Gastrocnemius medialis (tissue), 4 donors: ENCODE measurements around the gene SLC37A3.

Source experiments
- CTCF ChIP-seq, 5 experiments: fragments of 450-650 bp in 3 of 5; fragments of 200-600 bp in 2 of 5; sonication (generic) in 2 of 5; IDR thresholded peaks in 4 of 5; conservative IDR thresholded peaks in 1 of 5; 1 replicate in 4 of 5; 2 replicates in 1 of 5; pipeline ENCODE4 v1.5.1; 2016 to 2019; ENCODE audit warnings: antibody characterized with exemption in 5 of 5, mild to moderate bottlenecking in 3 of 5, moderate library complexity in 3 of 5
- POLR2A ChIP-seq, 2 donors: fragments of 450-650 bp; IDR thresholded peaks; one replicate each; pipeline ENCODE4 v1.6.1; 2017; ENCODE audit warnings: antibody characterized with exemption in 2 of 2, mild to moderate bottlenecking in 2 of 2, moderate library complexity in 2 of 2

DNA sequence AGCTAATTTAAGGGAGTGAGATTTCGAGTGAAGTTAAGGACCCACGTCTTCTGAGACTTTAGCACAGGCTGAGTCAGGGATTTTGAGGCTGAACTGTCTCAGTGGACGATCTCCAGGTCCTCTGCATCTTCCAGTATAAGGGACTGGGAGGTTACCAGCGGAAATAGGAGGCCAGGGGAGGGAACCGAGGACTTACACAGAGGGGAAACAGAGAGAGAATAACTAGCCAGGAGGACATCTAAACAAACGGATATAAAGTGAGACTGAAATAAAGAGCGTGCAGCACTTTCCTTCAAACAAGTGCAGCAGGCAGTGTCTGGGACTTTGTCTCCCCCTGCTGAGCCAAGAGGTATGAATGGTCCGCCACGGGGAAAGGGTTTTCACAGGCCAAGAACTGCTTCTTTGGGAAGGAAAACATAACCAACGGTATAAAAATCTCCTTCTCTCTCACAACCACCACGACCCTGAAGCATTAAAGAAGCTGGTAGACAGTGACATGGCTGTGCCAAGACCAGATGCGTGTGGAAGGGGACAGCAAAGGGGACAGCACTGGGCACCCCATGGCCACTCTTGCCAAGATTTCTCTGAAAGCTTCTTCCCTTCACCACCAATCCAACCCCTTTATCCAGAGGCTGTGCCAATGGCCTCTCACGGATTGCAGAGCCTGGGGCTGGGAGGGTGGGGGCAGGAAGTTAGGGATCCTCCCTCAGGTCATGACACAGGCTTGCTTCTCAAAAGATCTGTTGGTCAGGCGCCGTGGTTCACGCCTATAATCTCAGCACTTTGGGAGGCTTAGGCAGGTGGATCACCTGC, 72.0 kb downstream of the SLC37A3 start:
- TF ChIP-seq POLR2A (IDR thresholded peaks at IDR 0.05) (no peak), CTCF (IDR thresholded peaks at IDR 0.05 in 4 of 5, conservative IDR thresholded peaks at IDR 0.05 in 1 of 5) (peak in 4 of 5 experiments; percentile 33 to 63 (median 51))
